ENCODE results near the gene TRIM27.

GRCh38 chr6:28910901-28911690, 12.7 kb downstream of the TRIM27 start:
- TF ChIP-seq CTCF (IDR thresholded peaks at IDR 0.05 in 8 of 11, conservative IDR thresholded peaks at IDR 0.05 in 3 of 11) = no peak
- no peak for TF ChIP-seq POLR2A (IDR thresholded peaks at IDR 0.05)
